HTR-8/SVneo (cell line): ENCODE data around the gene ENAH.
"Not testable (repeated sequence)": the region's sequence is repeated elsewhere in the genome, so short reads cannot be mapped to it uniquely, and the experiment has no call there.

Experiments
- DNase-seq: peaks from one replicate; pipeline ENCODE4 v3.0.0; 2011; ENCODE audit warnings: low spot score, mixed read lengths; ENCODE audit not compliant: insufficient read length
- FAIRE-seq: peaks from 2 replicates; lab custom pipeline; 2011; peaks lifted over from hg19 to GRCh38; lab: Jason Lieb, UNC

Gene ENAH

GRCh38 chr1:225510740-225511139 is 142.2 kb downstream of the ENAH start:
- not testable (repeated sequence) for DNase-seq, FAIRE-seq

- no peak for DNase-seq
- no peak for FAIRE-seq
These were observed 143.2 kb downstream of the ENAH start for GRCh38 chr1:225509770-225510169.

- FAIRE-seq, result no peak
- no peak for DNase-seq
These were observed 143.6 kb downstream of the ENAH start for GRCh38 chr1:225509376-225509707.

GRCh38 chr1:225508538-225509375 is 144.2 kb downstream of the ENAH start:
- FAIRE-seq (peak; percentile 80), DNase-seq (peak; percentile 90)

- FAIRE-seq (no peak), DNase-seq (no peak)
These were observed 146.2 kb downstream of the ENAH start for GRCh38 chr1:225506727-225507126.

GRCh38 chr1:225504776-225505175 is 148.1 kb downstream of the ENAH start:
- no peak for FAIRE-seq
- DNase-seq, result no peak

GRCh38 chr1:225500624-225501192 is 152.2 kb downstream of the ENAH start:
- FAIRE-seq (no peak), DNase-seq (no peak)

GRCh38 chr1:225498549-225499136 is 154.3 kb downstream of the ENAH start:
- no peak for DNase-seq
- no peak for FAIRE-seq

- no peak for FAIRE-seq
- DNase-seq, result no peak
These were observed 158.0 kb downstream of the ENAH start for GRCh38 chr1:225494789-225495359.

- FAIRE-seq (no peak), DNase-seq (no peak)
These were observed 159.2 kb downstream of the ENAH start for GRCh38 chr1:225493591-225494246.

- no peak for DNase-seq
- no peak for FAIRE-seq
These were observed 164.2 kb downstream of the ENAH start for GRCh38 chr1:225488676-225489075.

- FAIRE-seq (no peak), DNase-seq (no peak)
These were observed 166.1 kb downstream of the ENAH start for GRCh38 chr1:225486856-225487255.

GRCh38 chr1:225485991-225486530 is 166.9 kb downstream of the ENAH start:
- DNase-seq (no peak), FAIRE-seq (no peak)

GRCh38 chr1:225485226-225485625 is 167.7 kb downstream of the ENAH start:
- DNase-seq (no peak), FAIRE-seq (no peak)

- DNase-seq, result no peak
- FAIRE-seq, result no peak
These were observed 168.2 kb downstream of the ENAH start for GRCh38 chr1:225484657-225485214.

- FAIRE-seq, result no peak
These were observed 168.9 kb downstream of the ENAH start for GRCh38 chr1:225483818-225484656.

GRCh38 chr1:225482421-225482950 is 170.4 kb downstream of the ENAH start:
- FAIRE-seq (no peak), DNase-seq (no peak)

More at GRCh38 chr1:225483818-225484656, 168.9 kb downstream of the ENAH start:
- no peak for DNase-seq

GRCh38 chr1:225481738-225482137 is 171.2 kb downstream of the ENAH start:
- DNase-seq (no peak), FAIRE-seq (no peak)
